22Rv1 (cell line): ENCODE data around the gene BRAF.

Experiments used
- ZFX ChIP-seq: fragments of 450-650 bp; IDR thresholded peaks from 2 replicates; pipeline ENCODE4 v1.6.1; 2017; ENCODE audit warnings: antibody characterized with exemption, borderline replicate concordance
- TF ChIP-seq, protein P1 (sequence below): fragments of 450-650 bp; IDR thresholded peaks from 2 replicates; pipeline ENCODE4 v1.5.1; 2017; ENCODE audit warnings: mild to moderate bottlenecking

DNA sequence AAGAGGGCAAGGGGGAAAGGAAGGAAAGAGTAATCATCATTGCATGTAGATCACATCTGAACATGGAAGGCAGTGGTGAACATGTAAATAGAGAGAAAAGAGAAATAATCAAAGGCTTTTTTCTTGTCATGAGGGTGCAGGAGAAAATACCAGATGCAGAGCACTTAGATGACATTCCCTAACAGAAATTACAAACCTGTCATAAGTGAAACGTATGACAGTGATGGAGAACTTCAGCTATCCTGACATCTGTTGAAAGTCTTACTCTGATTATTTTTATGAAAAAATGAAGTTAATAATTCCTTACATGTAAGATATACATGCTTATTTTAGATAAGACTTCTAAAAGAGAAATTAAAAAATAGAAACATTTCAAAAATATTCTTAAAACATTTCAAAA is 54.7 kb downstream of the BRAF start:
- TF ChIP-seq, protein P1, sequence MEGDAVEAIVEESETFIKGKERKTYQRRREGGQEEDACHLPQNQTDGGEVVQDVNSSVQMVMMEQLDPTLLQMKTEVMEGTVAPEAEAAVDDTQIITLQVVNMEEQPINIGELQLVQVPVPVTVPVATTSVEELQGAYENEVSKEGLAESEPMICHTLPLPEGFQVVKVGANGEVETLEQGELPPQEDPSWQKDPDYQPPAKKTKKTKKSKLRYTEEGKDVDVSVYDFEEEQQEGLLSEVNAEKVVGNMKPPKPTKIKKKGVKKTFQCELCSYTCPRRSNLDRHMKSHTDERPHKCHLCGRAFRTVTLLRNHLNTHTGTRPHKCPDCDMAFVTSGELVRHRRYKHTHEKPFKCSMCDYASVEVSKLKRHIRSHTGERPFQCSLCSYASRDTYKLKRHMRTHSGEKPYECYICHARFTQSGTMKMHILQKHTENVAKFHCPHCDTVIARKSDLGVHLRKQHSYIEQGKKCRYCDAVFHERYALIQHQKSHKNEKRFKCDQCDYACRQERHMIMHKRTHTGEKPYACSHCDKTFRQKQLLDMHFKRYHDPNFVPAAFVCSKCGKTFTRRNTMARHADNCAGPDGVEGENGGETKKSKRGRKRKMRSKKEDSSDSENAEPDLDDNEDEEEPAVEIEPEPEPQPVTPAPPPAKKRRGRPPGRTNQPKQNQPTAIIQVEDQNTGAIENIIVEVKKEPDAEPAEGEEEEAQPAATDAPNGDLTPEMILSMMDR = no peak
- TF ChIP-seq ZFX = no peak
